OCI-LY1 (cell line): ENCODE measurements around the gene CASP1.

Experiments used
- H2AFZ ChIP-seq: fragments of 200-600 bp; sonication (generic), shearing (Covaris generic); 2 replicates; pipeline ENCODE4 v1.6.0; 2014; ENCODE audit warnings: antibody characterized with exemption, mild to moderate bottlenecking, low read length
- H3F3A ChIP-seq: fragments of 200-600 bp; sonication (generic), shearing (Covaris generic); 2 replicates; pipeline ENCODE4 v1.6.0; 2014; ENCODE audit warnings: mild to moderate bottlenecking, antibody characterized with exemption, low read length, moderate library complexity; ENCODE audit not compliant: insufficient read depth
- H3K27ac ChIP-seq: fragments of 200-600 bp; sonication (generic); 2 replicates; pipeline ENCODE4 v1.5.1; 2014; ENCODE audit warnings: low read length, mixed run types, mild to moderate bottlenecking, low read depth; ENCODE audit not compliant: poor library complexity, severe bottlenecking
- H3K27me3 ChIP-seq: fragments of 200-600 bp; sonication (generic); 2 replicates; pipeline ENCODE4 v1.6.0; 2014; ENCODE audit warnings: antibody characterized with exemption, mild to moderate bottlenecking, low read length, moderate library complexity; ENCODE audit not compliant: insufficient read depth
- H3K36me3 ChIP-seq: fragments of 200-600 bp; sonication (generic); 2 replicates; pipeline ENCODE4 v1.6.1; 2014; ENCODE audit warnings: mild to moderate bottlenecking, antibody characterized with exemption, low read length, moderate library complexity, mixed read lengths; ENCODE audit not compliant: insufficient read depth
- H3K4me1 ChIP-seq: fragments of 200-600 bp; sonication (generic); 2 replicates; pipeline ENCODE4 v1.5.1; 2014; ENCODE audit warnings: mild to moderate bottlenecking, low read length, moderate library complexity; ENCODE audit not compliant: insufficient read depth, severe bottlenecking
- H3K4me2 ChIP-seq: fragments of 200-600 bp; sonication (generic), shearing (Covaris generic); 2 replicates; pipeline ENCODE4 v1.6.1; 2014; ENCODE audit warnings: low read length
- H3K4me3 ChIP-seq: fragments of 200-600 bp; sonication (generic); 2 replicates; pipeline ENCODE4 v1.5.1; 2014; ENCODE audit warnings: low read length, low read depth, mild to moderate bottlenecking, mixed read lengths; ENCODE audit not compliant: poor library complexity, severe bottlenecking
- H3K79me2 ChIP-seq: fragments of 200-600 bp; shearing (Covaris generic); 2 replicates; pipeline ENCODE4 v1.6.1; 2016; ENCODE audit warnings: mixed run types, low read length, mixed read lengths; ENCODE audit not compliant: insufficient read depth
- H3K9ac ChIP-seq: fragments of 200-600 bp; sonication (generic), shearing (Covaris generic); 2 replicates; pipeline ENCODE4 v1.6.1; 2014; ENCODE audit warnings: mild to moderate bottlenecking, low read length, mixed read lengths
- H3K9me2 ChIP-seq: fragments of 200-600 bp; sonication (generic), shearing (Covaris generic); 2 replicates; pipeline ENCODE4 v1.6.1; 2014; ENCODE audit warnings: low read depth, mild to moderate bottlenecking, low read length, mixed read lengths
- H3K9me3 ChIP-seq: fragments of 200-600 bp; shearing (Covaris generic); 2 replicates; pipeline ENCODE4 v1.6.1; 2014; ENCODE audit warnings: low read length, mixed read lengths
- H4K20me1 ChIP-seq: fragments of 200-600 bp; sonication (generic), shearing (Covaris generic); 2 replicates; pipeline ENCODE4 v1.6.0; 2016; ENCODE audit warnings: mild to moderate bottlenecking, low read length; ENCODE audit not compliant: insufficient read depth
- EZH2 ChIP-seq: fragments of 200-600 bp; sonication (generic), shearing (Covaris generic); IDR thresholded peaks from 2 replicates; pipeline ENCODE4 v1.8.0; 2017; ENCODE audit warnings: borderline replicate concordance, mixed run types, mild to moderate bottlenecking, antibody characterized with exemption, low read length, moderate library complexity, mixed read lengths
- TF ChIP-seq, protein P1 (sequence below): fragments of 200-600 bp; sonication (generic), shearing (Covaris generic); IDR thresholded peaks from 2 replicates; pipeline ENCODE4 v1.5.1; 2017; ENCODE audit warnings: mild to moderate bottlenecking, antibody characterized with exemption, low read length, moderate library complexity, mixed read lengths

Gene CASP1

DNA sequence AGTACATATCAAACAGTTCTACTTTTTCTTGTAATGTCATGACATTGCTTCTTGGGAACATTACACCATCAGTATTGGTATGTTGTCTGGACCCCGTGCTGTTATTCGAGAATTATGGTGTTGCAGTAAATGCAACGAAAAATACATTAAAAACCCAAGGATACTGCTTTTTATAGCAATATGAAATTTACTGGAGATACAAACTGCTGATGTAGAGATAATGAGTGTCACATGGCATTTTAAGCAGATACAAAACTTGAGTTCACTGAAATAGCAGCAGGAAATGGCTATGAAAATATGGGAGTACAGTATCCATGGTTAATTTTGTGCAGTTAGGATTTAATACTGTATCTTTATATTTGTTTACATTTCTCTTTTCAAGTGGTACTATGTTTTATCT lies 17.5 kb upstream of the CASP1 start:
- Histone ChIP-seq H3K4me2 (no peak overlapping the region), H3K4me1 (no peaks in the 10 kb centered on the region), H3K36me3 (no peaks in the 10 kb centered on the region), H3F3A (no peaks in the 10 kb centered on the region), H2AFZ (no peak overlapping the region), H3K4me3 (no peak overlapping the region), H3K27ac (no peak overlapping the region), H3K9me3 (no peaks in the 10 kb centered on the region), H3K79me2 (no peaks in the 10 kb centered on the region), H3K27me3 (no peaks in the 10 kb centered on the region), H3K9me2 (no peaks in the 10 kb centered on the region), H4K20me1 (no peaks in the 10 kb centered on the region), H3K9ac (no peak overlapping the region)
- TF ChIP-seq EZH2 = no peak
- TF ChIP-seq, protein P1, sequence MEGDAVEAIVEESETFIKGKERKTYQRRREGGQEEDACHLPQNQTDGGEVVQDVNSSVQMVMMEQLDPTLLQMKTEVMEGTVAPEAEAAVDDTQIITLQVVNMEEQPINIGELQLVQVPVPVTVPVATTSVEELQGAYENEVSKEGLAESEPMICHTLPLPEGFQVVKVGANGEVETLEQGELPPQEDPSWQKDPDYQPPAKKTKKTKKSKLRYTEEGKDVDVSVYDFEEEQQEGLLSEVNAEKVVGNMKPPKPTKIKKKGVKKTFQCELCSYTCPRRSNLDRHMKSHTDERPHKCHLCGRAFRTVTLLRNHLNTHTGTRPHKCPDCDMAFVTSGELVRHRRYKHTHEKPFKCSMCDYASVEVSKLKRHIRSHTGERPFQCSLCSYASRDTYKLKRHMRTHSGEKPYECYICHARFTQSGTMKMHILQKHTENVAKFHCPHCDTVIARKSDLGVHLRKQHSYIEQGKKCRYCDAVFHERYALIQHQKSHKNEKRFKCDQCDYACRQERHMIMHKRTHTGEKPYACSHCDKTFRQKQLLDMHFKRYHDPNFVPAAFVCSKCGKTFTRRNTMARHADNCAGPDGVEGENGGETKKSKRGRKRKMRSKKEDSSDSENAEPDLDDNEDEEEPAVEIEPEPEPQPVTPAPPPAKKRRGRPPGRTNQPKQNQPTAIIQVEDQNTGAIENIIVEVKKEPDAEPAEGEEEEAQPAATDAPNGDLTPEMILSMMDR = no peak

DNA sequence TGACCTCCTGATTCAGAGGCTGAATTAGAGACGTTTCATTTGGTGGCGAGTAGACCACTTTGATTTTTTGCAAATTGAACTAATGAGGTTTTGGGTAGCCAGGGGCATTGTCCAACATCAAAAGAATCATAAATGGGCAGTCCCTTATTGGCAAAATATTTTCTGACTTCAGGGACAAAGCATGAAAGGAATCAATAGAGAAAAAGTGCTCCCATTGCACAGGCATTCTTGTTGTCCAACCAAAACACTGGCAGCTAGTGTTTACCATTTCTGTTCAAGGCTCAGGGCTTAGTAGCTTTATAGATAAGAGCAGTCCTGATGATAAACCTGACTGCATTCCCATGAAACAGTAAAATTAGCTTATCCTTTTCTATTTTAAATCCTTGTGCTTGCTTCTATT lies 16.6 kb upstream of the CASP1 start:
- H3K4me3 ChIP-seq = no peak overlapping the region
- no peak overlapping the region for H3K27ac ChIP-seq
- no peaks in the 10 kb centered on the region for H3K36me3 ChIP-seq
- no peaks in the 10 kb centered on the region for H3K27me3 ChIP-seq
- no peak overlapping the region for H2AFZ ChIP-seq
- no peaks in the 10 kb centered on the region for H3K79me2 ChIP-seq
- H3K9me3 ChIP-seq = no peaks in the 10 kb centered on the region
- H3K4me2 ChIP-seq = no peak overlapping the region
- H3K4me1 ChIP-seq = no peaks in the 10 kb centered on the region
- no peaks in the 10 kb centered on the region for H3K9me2 ChIP-seq
- H4K20me1 ChIP-seq = no peaks in the 10 kb centered on the region
- H3F3A ChIP-seq = no peaks in the 10 kb centered on the region
- no peak for TF ChIP-seq EZH2
- TF ChIP-seq, protein P1 = no peak
- H3K9ac ChIP-seq = no peak overlapping the region

DNA sequence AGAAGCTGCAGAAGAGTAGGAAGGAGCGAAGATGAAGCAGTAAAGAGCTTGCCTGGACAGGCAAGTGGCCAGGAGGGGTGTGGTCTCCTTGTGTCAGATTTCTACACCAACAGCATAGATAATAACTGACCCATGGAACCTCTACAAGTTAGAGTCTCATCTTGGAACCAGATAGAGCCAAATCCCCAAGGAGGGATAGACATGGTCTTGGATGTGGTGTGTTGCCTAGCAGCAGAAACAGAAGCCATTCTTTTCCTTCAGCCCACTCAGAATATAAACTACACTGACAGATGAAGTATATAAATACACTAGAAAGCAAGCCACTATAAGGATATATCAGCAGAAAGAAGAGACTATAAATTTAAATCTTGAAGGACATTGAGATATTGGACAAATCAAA lies 14.5 kb upstream of the CASP1 start:
- H3K4me3 ChIP-seq = no peak overlapping the region

More for the DNA sequence above, 14.5 kb upstream of the CASP1 start:
- Histone ChIP-seq H3F3A (no peaks in the 10 kb centered on the region), H3K36me3 (no peaks in the 10 kb centered on the region), H3K27me3 (no peaks in the 10 kb centered on the region), H3K4me1 (no peaks in the 10 kb centered on the region), H3K9ac (no peak overlapping the region), H3K79me2 (no peaks in the 10 kb centered on the region), H4K20me1 (no peaks in the 10 kb centered on the region), H3K4me2 (no peak overlapping the region), H2AFZ (no peak overlapping the region), H3K9me3 (no peaks in the 10 kb centered on the region), H3K9me2 (no peaks in the 10 kb centered on the region), H3K27ac (no peak overlapping the region)
- TF ChIP-seq EZH2 = no peak
- TF ChIP-seq, protein P1 = no peak
